PC-9 (cell line): Measurements from ENCODE around the gene NOPCHAP1.

Source experiments
- EZH2 ChIP-seq: fragments of 200-600 bp; sonication (generic); IDR thresholded peaks from 2 replicates; pipeline ENCODE4 v1.8.0; 2017; ENCODE audit warnings: antibody characterized with exemption, low read depth
- TF ChIP-seq, protein P1 (sequence below): fragments of 200-600 bp; sonication (generic); conservative IDR thresholded peaks from 2 replicates; pipeline ENCODE4 v1.6.1; 2017; ENCODE audit warnings: mixed run types, antibody characterized with exemption, mild to moderate bottlenecking, moderate library complexity

DNA sequence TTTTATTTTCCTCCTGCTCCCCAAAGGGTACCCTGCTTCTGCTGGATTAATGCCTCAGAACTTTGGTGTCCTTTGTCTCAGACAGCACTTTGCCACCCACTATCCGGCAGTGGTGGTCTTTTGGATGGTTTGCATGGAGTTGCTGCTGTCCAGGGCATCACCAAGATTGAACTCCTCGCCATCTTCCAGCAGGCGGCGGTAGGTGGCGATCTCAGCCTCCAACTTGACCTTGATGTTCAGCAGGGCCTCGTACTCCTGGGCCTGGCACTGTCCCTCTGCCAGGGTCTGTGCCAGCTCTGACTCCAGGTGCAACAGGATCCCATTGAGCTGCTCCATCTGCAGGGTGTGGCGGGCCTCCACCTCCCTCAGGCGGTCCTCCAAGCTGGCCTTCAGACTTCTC lies 9.4 kb upstream of the NOPCHAP1 start:
- TF ChIP-seq, protein P1, sequence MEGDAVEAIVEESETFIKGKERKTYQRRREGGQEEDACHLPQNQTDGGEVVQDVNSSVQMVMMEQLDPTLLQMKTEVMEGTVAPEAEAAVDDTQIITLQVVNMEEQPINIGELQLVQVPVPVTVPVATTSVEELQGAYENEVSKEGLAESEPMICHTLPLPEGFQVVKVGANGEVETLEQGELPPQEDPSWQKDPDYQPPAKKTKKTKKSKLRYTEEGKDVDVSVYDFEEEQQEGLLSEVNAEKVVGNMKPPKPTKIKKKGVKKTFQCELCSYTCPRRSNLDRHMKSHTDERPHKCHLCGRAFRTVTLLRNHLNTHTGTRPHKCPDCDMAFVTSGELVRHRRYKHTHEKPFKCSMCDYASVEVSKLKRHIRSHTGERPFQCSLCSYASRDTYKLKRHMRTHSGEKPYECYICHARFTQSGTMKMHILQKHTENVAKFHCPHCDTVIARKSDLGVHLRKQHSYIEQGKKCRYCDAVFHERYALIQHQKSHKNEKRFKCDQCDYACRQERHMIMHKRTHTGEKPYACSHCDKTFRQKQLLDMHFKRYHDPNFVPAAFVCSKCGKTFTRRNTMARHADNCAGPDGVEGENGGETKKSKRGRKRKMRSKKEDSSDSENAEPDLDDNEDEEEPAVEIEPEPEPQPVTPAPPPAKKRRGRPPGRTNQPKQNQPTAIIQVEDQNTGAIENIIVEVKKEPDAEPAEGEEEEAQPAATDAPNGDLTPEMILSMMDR = no peak
- no peak for TF ChIP-seq EZH2
